Parathyroid adenoma (tissue), 2 donors: ENCODE measurements around the gene CINP.
"Not testable (repeated sequence)": the region's sequence is repeated elsewhere in the genome, so short reads cannot be mapped to it uniquely, and the experiment has no call there.

ENCODE experiments used
- H2AFZ ChIP-seq: fragments of 300-600 bp; sonication (generic); one replicate; pipeline ENCODE4 v1.7.0; 2017; ENCODE audit warnings: antibody characterized with exemption, mild to moderate bottlenecking
- H3K27ac ChIP-seq: fragments of 300-600 bp; sonication (generic); one replicate; pipeline ENCODE4 v1.7.0; 2017
- H3K27me3 ChIP-seq: fragments of 300-600 bp; sonication (generic); one replicate; pipeline ENCODE4 v1.7.0; 2017; ENCODE audit warnings: low read length; ENCODE audit not compliant: control insufficient read depth, insufficient read depth
- H3K36me3 ChIP-seq: fragments of 300-600 bp; sonication (generic); one replicate; pipeline ENCODE4 v1.7.0; 2017; ENCODE audit warnings: low read length; ENCODE audit not compliant: control insufficient read depth, insufficient read depth
- H3K4me1 ChIP-seq: fragments of 300-600 bp; sonication (generic); one replicate; pipeline ENCODE4 v1.7.0; 2017; ENCODE audit warnings: control low read depth
- H3K4me2 ChIP-seq: fragments of 300-600 bp; sonication (generic); one replicate; pipeline ENCODE4 v1.7.0; 2017; ENCODE audit warnings: low read length
- H3K4me3 ChIP-seq: fragments of 300-600 bp; sonication (generic); one replicate; pipeline ENCODE4 v1.7.0; 2017; ENCODE audit warnings: low read depth, low read length
- H3K79me2 ChIP-seq: fragments of 300-600 bp; sonication (generic); one replicate; pipeline ENCODE4 v1.7.0; 2017; ENCODE audit warnings: control low read depth
- H3K9ac ChIP-seq: fragments of 300-600 bp; sonication (generic); one replicate; pipeline ENCODE4 v1.7.0; 2017; ENCODE audit warnings: mild to moderate bottlenecking
- H3K9me3 ChIP-seq: fragments of 300-600 bp; sonication (generic); one replicate; pipeline ENCODE4 v1.7.0; 2017; ENCODE audit warnings: low read length; ENCODE audit not compliant: control insufficient read depth
- CTCF ChIP-seq: fragments of 300-600 bp; sonication (generic); IDR thresholded peaks from one replicate; pipeline ENCODE4 v1.7.0; 2017; ENCODE audit warnings: antibody characterized with exemption, mild to moderate bottlenecking
- donor health status: primary hyperparathyroidism.

The CINP gene

GRCh38 chr14:102333795-102334705 lies 28.6 kb downstream of the CINP start:
- Histone ChIP-seq H2AFZ (no peak overlapping the region), H3K4me2 (no peak overlapping the region), H3K4me3 (no peak overlapping the region), H3K9ac (no peak overlapping the region), H3K4me1 (no peaks in the 10 kb centered on the region), H3K79me2 (no peaks in the 10 kb centered on the region), H3K27me3 (no peaks in the 10 kb centered on the region), H3K9me3 (no peaks in the 10 kb centered on the region), H3K36me3 (no peaks in the 10 kb centered on the region), H3K27ac (no peak overlapping the region)
- no peak for TF ChIP-seq CTCF

GRCh38 chr14:102333390-102333789 lies 29.3 kb downstream of the CINP start:
- Histone ChIP-seq H3K9ac (no peak overlapping the region), H3K4me1 (no peaks in the 10 kb centered on the region), H2AFZ (no peak overlapping the region), H3K79me2 (no peaks in the 10 kb centered on the region), H3K27me3 (no peaks in the 10 kb centered on the region), H3K36me3 (no peaks in the 10 kb centered on the region), H3K9me3 (no peaks in the 10 kb centered on the region), H3K4me3 (no peak overlapping the region), H3K4me2 (no peak overlapping the region), H3K27ac (no peak overlapping the region)
- no peak for TF ChIP-seq CTCF

- Histone ChIP-seq H3K4me2 (no peak overlapping the region), H3K36me3 (no peaks in the 10 kb centered on the region), H2AFZ (no peak overlapping the region), H3K27ac (no peak overlapping the region), H3K4me1 (no peaks in the 10 kb centered on the region), H3K27me3 (no peaks in the 10 kb centered on the region), H3K79me2 (no peaks in the 10 kb centered on the region), H3K9me3 (no peaks in the 10 kb centered on the region), H3K9ac (no peak overlapping the region), H3K4me3 (no peak overlapping the region)
- TF ChIP-seq CTCF = no peak
Measured at GRCh38 chr14:102330806-102331205, 31.9 kb downstream of the CINP start.

GRCh38 chr14:102329381-102329780 lies 33.3 kb downstream of the CINP start:
- not testable (repeated sequence) for H3K4me3 ChIP-seq, H2AFZ ChIP-seq, H3K27ac ChIP-seq, H3K36me3 ChIP-seq, H3K4me1 ChIP-seq, H3K4me2 ChIP-seq, H3K9ac ChIP-seq, H3K27me3 ChIP-seq, H3K9me3 ChIP-seq, H3K79me2 ChIP-seq

GRCh38 chr14:102326583-102326982 lies 36.1 kb downstream of the CINP start:
- TF ChIP-seq CTCF = no peak
- H3K4me1 ChIP-seq = peaks cover 3% of the 10 kb centered on the region
- no peaks in the 10 kb centered on the region for H3K27me3 ChIP-seq

More at GRCh38 chr14:102326583-102326982, 36.1 kb downstream of the CINP start:
- no peak overlapping the region for H3K9ac ChIP-seq
- H3K27ac ChIP-seq = no peak overlapping the region
- no peaks in the 10 kb centered on the region for H3K9me3 ChIP-seq
- H3K4me3 ChIP-seq = no peak overlapping the region
- H3K79me2 ChIP-seq = peaks cover 2% of the 10 kb centered on the region
- H2AFZ ChIP-seq = no peak overlapping the region
- no peaks in the 10 kb centered on the region for H3K36me3 ChIP-seq
- no peak overlapping the region for H3K4me2 ChIP-seq
